ENCODE results near the gene PRPS1.
"Not testable (repeated sequence)": the region's sequence is repeated elsewhere in the genome, so short reads cannot be mapped to it uniquely, and the experiment has no call there.

The PRPS1 gene

DNA sequence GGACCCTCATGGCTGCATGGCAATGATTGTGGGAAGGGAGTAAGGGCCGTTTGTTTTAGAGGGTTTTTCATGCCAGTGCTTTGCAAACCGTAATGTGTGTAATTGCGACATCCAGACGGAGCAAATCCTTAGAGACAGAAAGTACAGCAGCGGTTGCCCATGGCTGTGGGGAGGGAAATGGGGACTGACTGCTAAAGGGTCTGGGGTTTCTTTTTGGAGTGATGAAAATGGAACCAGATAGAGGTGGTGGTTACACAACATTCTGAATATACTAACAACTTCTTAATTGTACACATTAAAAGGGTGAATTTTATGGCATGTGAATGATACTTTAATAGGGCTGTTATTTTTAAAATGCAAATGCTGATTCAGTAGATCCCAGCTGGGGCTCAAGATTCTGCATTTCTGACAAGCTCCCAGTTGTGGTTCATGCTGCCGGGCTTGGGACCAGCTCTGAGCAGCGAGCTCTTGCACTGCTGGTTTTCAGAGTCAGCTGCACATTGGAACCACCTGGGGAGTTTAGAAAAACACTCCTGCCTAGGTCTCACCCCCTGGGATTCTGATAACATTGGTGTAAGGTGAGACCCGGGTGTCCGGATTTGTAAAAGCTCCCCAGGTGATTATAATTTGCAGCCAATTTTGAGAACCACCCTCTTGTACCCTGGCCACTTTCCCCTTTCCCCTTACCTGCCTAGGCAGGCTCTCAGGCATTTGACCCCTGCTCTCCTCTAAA, 47.7 kb downstream of the PRPS1 start:
- Mint-ChIP-seq H3K27ac (peak overlapping the region; percentile 94), H3K36me3 (ENCODE audit: low read depth) (no peaks in the 10 kb centered on the region), H3K4me3 (peak overlapping the region; percentile 88), H3K4me1 (ENCODE audit: low read depth) (peaks cover 63% of the 10 kb centered on the region), H3K9me3 (no peaks in the 10 kb centered on the region), H3K27me3 (no peaks in the 10 kb centered on the region)

DNA sequence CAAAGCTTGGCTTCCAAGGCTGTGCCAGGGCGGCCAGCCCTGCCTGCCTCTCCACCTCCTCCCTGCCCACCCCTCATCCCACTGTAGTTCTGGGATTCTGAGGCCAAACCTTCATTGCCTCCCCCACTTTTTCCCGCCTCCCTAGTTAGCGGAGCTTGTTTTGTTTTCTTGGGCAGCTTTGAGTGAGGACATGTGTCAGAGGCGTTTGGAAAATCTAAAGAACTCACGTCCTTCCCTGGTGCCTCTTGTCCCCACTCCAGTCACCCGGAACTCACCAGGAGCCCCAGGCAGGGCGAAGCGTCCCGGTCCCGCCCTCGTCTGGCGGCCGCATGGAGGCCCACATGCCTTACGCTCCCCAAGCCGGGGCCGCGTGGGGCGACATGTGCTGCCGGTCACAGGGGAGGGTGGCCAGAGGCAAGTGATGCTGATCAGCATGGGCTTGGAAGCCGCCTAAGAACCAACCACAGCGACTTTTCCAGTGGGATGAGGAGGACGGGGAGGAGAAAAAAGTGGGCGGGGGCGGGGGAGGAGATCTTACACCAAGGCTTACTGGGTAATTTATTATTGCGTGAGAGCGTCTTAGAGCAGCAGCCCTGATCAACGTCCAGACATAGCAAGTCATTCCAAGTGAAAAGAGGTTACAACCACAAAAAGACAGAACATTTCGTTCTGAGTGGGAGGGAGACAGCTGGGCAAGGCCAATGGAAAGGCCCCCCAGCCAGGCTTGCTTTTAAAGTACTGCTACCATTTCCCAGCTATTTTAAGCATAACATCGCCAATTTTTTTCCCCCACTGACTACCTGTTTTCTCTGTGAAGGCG, 48.5 kb downstream of the PRPS1 start:
- peak overlapping the region; percentile 94 for H3K27ac Mint-ChIP-seq
- H3K36me3 Mint-ChIP-seq (ENCODE audit: low read depth): no peaks in the 10 kb centered on the region
- H3K9me3 Mint-ChIP-seq: no peaks in the 10 kb centered on the region
- H3K27me3 Mint-ChIP-seq: no peaks in the 10 kb centered on the region
- H3K4me3 Mint-ChIP-seq: peak overlapping the region; percentile 88
- H3K4me1 Mint-ChIP-seq (ENCODE audit: low read depth): peaks cover 63% of the 10 kb centered on the region

DNA sequence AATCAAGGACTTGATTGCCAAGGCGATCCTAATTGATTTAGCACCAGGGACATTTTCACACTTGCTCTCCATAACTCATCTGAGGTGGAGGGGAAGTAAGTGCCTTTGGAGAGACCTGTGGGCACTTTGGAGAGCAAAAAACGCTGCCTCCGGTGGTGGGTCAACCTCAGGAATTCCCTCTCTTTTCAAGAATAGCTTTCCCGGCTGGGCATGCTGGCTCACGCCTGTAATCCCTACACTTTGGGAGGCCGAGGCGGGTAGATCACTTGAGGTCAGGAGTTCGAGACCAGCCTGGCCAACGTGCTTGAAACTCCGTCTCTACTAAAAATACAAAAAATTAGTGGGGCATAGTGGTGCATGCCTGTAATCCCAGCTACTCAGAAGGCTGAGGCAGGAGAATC, 49.2 kb downstream of the PRPS1 start:
- Mint-ChIP-seq H3K9me3 (no peaks in the 10 kb centered on the region), H3K36me3 (ENCODE audit: low read depth) (no peaks in the 10 kb centered on the region), H3K4me3 (peak overlapping the region; percentile 88), H3K27ac (peak overlapping the region; percentile 94), H3K27me3 (no peaks in the 10 kb centered on the region), H3K4me1 (ENCODE audit: low read depth) (peaks cover 58% of the 10 kb centered on the region)

GRCh38 chrX:107677909-107678308, 49.6 kb downstream of the PRPS1 start:
- Mint-ChIP-seq H3K9me3 (no peaks in the 10 kb centered on the region), H3K4me1 (ENCODE audit: low read depth) (peaks cover 56% of the 10 kb centered on the region), H3K27me3 (no peaks in the 10 kb centered on the region), H3K27ac (peak overlapping the region; percentile 65), H3K36me3 (ENCODE audit: low read depth) (no peaks in the 10 kb centered on the region), H3K4me3 (peak overlapping the region; percentile 17)

- peaks cover 58% of the 10 kb centered on the region for H3K4me1 Mint-ChIP-seq (ENCODE audit: low read depth)
- H3K27me3 Mint-ChIP-seq: no peaks in the 10 kb centered on the region
- H3K36me3 Mint-ChIP-seq (ENCODE audit: low read depth): no peaks in the 10 kb centered on the region
- H3K4me3 Mint-ChIP-seq: no peak overlapping the region
- H3K27ac Mint-ChIP-seq: peak overlapping the region; percentile 81
- no peaks in the 10 kb centered on the region for H3K9me3 Mint-ChIP-seq
Observed at GRCh38 chrX:107678957-107679740, 50.8 kb downstream of the PRPS1 start.

GRCh38 chrX:107682256-107682655, 53.9 kb downstream of the PRPS1 start:
- H3K27me3 Mint-ChIP-seq: no peaks in the 10 kb centered on the region
- no peaks in the 10 kb centered on the region for H3K36me3 Mint-ChIP-seq (ENCODE audit: low read depth)
- H3K4me1 Mint-ChIP-seq (ENCODE audit: low read depth): peaks cover 62% of the 10 kb centered on the region
- H3K27ac Mint-ChIP-seq: no peak overlapping the region
- H3K4me3 Mint-ChIP-seq: no peak overlapping the region
- H3K9me3 Mint-ChIP-seq: no peaks in the 10 kb centered on the region

- Mint-ChIP-seq H3K36me3 (ENCODE audit: low read depth) (no peaks in the 10 kb centered on the region), H3K9me3 (no peaks in the 10 kb centered on the region), H3K27me3 (no peaks in the 10 kb centered on the region), H3K4me1 (ENCODE audit: low read depth) (peaks cover 54% of the 10 kb centered on the region), H3K27ac (no peak overlapping the region), H3K4me3 (no peak overlapping the region)
Observed at GRCh38 chrX:107683124-107683895, 55.0 kb downstream of the PRPS1 start.

DNA sequence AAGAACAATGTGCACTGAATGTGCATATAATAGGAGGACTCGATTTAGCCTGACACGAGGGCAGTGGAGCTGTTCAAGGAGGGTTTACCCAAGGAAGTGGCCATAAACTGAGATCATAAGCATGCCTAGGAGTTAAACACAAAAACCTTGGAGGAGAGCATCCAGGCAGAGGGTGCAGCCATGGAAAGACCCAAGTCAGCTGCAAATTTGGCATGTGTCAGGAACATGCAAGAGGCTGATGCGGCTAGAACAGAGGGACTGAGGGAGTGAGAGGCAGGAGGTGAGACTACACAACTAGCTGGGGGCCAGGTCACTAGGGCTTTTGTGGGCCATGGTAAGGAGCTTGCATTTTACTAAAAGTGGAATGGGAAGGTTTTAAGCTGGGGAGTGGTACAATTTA, 55.6 kb downstream of the PRPS1 start:
- Mint-ChIP-seq H3K4me3 (no peak overlapping the region), H3K4me1 (ENCODE audit: low read depth) (peaks cover 48% of the 10 kb centered on the region), H3K27ac (no peak overlapping the region), H3K36me3 (ENCODE audit: low read depth) (no peaks in the 10 kb centered on the region), H3K9me3 (no peaks in the 10 kb centered on the region), H3K27me3 (no peaks in the 10 kb centered on the region)

DNA sequence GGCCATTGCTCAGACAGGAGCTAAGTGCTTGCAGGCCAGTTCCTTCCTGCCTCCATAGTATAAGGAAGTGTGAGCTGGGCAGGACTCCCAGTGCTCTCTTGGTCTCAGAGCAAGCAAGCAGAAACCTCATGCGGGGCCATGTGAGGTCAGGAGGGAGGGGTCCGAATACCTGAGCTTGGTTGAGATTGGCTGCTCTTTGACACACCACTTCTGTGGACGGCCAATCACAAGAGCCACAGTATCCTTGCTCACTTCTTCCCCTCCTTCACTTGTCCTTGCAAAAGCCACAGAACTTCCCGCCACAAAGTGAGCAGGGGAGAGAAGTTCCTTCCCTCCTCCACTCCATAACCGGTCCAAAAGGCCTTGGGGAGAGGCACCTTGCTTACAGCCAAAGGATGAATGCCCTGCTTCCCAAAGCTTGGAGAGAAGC, 56.7 kb downstream of the PRPS1 start:
- Mint-ChIP-seq H3K4me3 (no peak overlapping the region), H3K9me3 (no peaks in the 10 kb centered on the region), H3K27ac (no peak overlapping the region), H3K36me3 (ENCODE audit: low read depth) (no peaks in the 10 kb centered on the region), H3K4me1 (ENCODE audit: low read depth) (peaks cover 44% of the 10 kb centered on the region), H3K27me3 (no peaks in the 10 kb centered on the region)

- not testable (repeated sequence) for H3K4me3 Mint-ChIP-seq; H3K36me3 Mint-ChIP-seq (ENCODE audit: low read depth); H3K27ac Mint-ChIP-seq; H3K9me3 Mint-ChIP-seq; H3K27me3 Mint-ChIP-seq
- peaks cover 44% of the 10 kb centered on the region for H3K4me1 Mint-ChIP-seq (ENCODE audit: low read depth)
Observed at GRCh38 chrX:107685586-107685985, 57.3 kb downstream of the PRPS1 start.

- Mint-ChIP-seq H3K36me3 (ENCODE audit: low read depth) (no peaks in the 10 kb centered on the region), H3K4me1 (ENCODE audit: low read depth) (peaks cover 44% of the 10 kb centered on the region), H3K9me3 (no peaks in the 10 kb centered on the region), H3K27ac (no peak overlapping the region), H3K4me3 (no peak overlapping the region), H3K27me3 (no peaks in the 10 kb centered on the region)
Observed at GRCh38 chrX:107686026-107686425, 57.7 kb downstream of the PRPS1 start.

DNA sequence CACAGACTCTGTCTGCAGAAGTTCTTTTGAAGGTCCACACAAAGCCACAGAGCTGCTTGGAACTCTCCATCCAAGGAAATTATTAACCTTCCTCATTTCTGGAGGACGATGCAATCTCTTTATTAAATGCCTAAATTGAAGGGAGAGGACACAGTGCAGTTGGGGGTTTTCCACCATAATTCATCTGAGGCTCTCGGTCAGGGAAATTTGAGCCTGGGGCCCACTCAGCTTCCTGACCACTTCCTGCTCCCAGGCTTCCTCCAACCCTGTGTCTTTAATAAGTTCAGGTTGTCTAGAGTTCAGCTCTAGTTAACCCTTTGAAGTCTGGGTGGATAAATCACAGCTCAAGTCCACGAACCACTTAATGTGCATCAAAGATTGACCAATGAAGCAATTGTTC, 58.5 kb downstream of the PRPS1 start:
- H3K36me3 Mint-ChIP-seq (ENCODE audit: low read depth): no peaks in the 10 kb centered on the region
- no peak overlapping the region for H3K27ac Mint-ChIP-seq
- H3K4me3 Mint-ChIP-seq: no peak overlapping the region
- no peaks in the 10 kb centered on the region for H3K27me3 Mint-ChIP-seq
- H3K4me1 Mint-ChIP-seq (ENCODE audit: low read depth): peaks cover 48% of the 10 kb centered on the region
- no peaks in the 10 kb centered on the region for H3K9me3 Mint-ChIP-seq

GRCh38 chrX:107687445-107687844, 59.1 kb downstream of the PRPS1 start:
- Mint-ChIP-seq H3K27ac (no peak overlapping the region), H3K36me3 (ENCODE audit: low read depth) (no peaks in the 10 kb centered on the region), H3K9me3 (no peaks in the 10 kb centered on the region), H3K4me1 (ENCODE audit: low read depth) (peaks cover 48% of the 10 kb centered on the region), H3K4me3 (no peak overlapping the region), H3K27me3 (no peaks in the 10 kb centered on the region)

- H3K4me1 Mint-ChIP-seq (ENCODE audit: low read depth): peaks cover 19% of the 10 kb centered on the region
- no peak overlapping the region for H3K4me3 Mint-ChIP-seq
- H3K9me3 Mint-ChIP-seq: no peaks in the 10 kb centered on the region
- no peaks in the 10 kb centered on the region for H3K36me3 Mint-ChIP-seq (ENCODE audit: low read depth)
- H3K27ac Mint-ChIP-seq: no peak overlapping the region
- no peaks in the 10 kb centered on the region for H3K27me3 Mint-ChIP-seq
Observed at GRCh38 chrX:107691024-107691448, 62.7 kb downstream of the PRPS1 start.
